ENCODE measurements around the gene HCFC2. TPM values are rescaled to one million over a fixed set of nuclear protein-coding genes. Genes with fewer than 3 reads are reported as not detected.
A peak's percentile ranks its signal among the peaks of the same experiment; 100 is the strongest.

HCFC2 gene
- total and polyA plus RNA-seq, 8 donors: 16.7 to 26.8 (median 25.2) TPM

DNA sequence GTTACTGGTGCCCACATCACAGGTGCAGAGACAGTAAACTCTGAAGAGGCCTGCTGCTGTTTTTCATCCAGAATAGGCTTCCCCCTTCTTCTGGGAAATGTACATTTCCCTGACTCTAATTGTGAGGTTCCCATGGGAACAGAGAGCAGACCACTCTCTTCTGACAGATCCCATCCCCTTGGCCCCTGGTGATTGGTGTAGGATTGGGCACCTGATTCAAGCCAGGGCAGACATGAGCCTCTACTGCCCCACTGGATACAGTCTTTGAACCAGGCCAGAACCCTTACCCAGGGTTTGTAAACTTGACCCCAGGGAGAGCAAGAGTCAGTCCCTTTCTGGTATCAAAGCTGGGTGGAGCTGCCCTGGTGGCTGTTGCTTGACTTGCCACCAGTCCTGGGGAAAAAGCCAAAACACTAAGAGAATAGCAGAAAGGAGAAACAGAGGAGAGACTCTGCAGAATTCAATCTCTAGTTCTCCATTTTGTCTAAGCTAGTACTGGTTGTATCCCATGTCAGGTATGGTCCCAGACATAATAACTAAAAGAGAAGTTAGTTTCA lies 88.4 kb downstream of the HCFC2 start:
- no peak overlapping the region for H3K27ac ChIP-seq
- no peak overlapping the region for H3K4me3 ChIP-seq
- H3K4me1 ChIP-seq: no peaks in the 10 kb centered on the region
- no peaks in the 10 kb centered on the region for H3K36me3 ChIP-seq
- intact Hi-C loops (cut with DNase I): no loop called here
- H3K27me3 ChIP-seq: no peaks in the 10 kb centered on the region
- no peak for TF ChIP-seq CTCF (IDR thresholded peaks at IDR 0.05)
- H3K9me3 ChIP-seq: no peaks in the 10 kb centered on the region
- DNase-seq (no peak), ATAC-seq (no peak)

DNA sequence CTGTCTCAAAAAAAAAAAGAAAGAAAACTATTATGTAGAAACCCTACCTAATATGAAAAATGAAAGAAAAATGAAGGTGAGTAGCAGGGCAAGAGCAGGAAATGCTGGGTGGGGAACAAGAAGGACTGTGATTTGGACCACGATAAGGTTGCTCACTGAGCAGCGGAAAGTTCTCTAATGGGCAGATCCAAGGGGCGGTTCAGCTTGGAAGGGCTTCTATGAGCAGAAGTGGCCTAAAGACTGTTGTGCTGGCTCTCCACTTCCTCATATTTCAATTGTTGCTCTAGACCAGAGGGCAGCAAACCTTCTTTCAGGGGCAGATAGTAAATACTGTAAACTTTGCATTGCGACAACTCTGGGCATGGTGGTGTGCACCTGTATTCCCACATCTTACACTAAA lies 90.0 kb downstream of the HCFC2 start:
- Histone ChIP-seq H3K27me3 (no peaks in the 10 kb centered on the region), H3K4me1 (no peaks in the 10 kb centered on the region), H3K27ac (no peak overlapping the region), H3K4me3 (no peak overlapping the region), H3K9me3 (no peaks in the 10 kb centered on the region), H3K36me3 (no peaks in the 10 kb centered on the region)
- ATAC-seq (peak; percentile 47), DNase-seq (no peak)
- intact Hi-C loops (cut with DNase I): no loop called here
- no peak for TF ChIP-seq CTCF (IDR thresholded peaks at IDR 0.05)

- no peaks in the 10 kb centered on the region for H3K36me3 ChIP-seq
- no peak for TF ChIP-seq CTCF (IDR thresholded peaks at IDR 0.05)
- H3K4me1 ChIP-seq: no peaks in the 10 kb centered on the region
- intact Hi-C loops (cut with DNase I): no loop called here
- ATAC-seq (no peak), DNase-seq (no peak)
- H3K9me3 ChIP-seq: no peaks in the 10 kb centered on the region
- H3K4me3 ChIP-seq: no peak overlapping the region
- H3K27ac ChIP-seq: no peak overlapping the region
- H3K27me3 ChIP-seq: no peaks in the 10 kb centered on the region
Observed at GRCh38 chr12:104154806-104155205, 90.5 kb downstream of the HCFC2 start.

Other genes with a start within 250 kb of the HCFC2 start
- 1 to 10 TPM; 7.5 to 8.9 TPM for gene NT5DC3, start 223.3 kb upstream of the HCFC2 start, total RNA-seq
- 1 to 10 TPM; 5.2 to 8.6 (median 7.2) TPM for gene NT5DC3, start 223.3 kb upstream of the HCFC2 start, polyA plus RNA-seq (ENCODE audit: insufficient read length in 6 of 6)
- gene HSP90B1, start 134.1 kb upstream of the HCFC2 start, total RNA-seq: 1,000 to 10,000 TPM in 1 of 2 donors, 100 to 1,000 TPM in 1; 751 to 1,097 TPM
- 100 to 1,000 TPM; 679 to 836 (median 761) TPM for gene HSP90B1, start 134.1 kb upstream of the HCFC2 start, polyA plus RNA-seq (ENCODE audit: insufficient read length in 6 of 6)
- gene TDG, start 98.7 kb upstream of the HCFC2 start, total RNA-seq: 10 to 100 TPM; 20.5 to 21.0 TPM
- gene TDG, start 98.7 kb upstream of the HCFC2 start, polyA plus RNA-seq (ENCODE audit: insufficient read length in 6 of 6): 10 to 100 TPM; 48.2 to 61.2 (median 51.0) TPM
- gene GLT8D2, start 14.3 kb upstream of the HCFC2 start, total RNA-seq: 10 to 100 TPM in 1 of 2 donors, 1 to 10 TPM in 1; 7.5 to 19.2 TPM
- gene GLT8D2, start 14.3 kb upstream of the HCFC2 start, polyA plus RNA-seq (ENCODE audit: insufficient read length in 6 of 6): 10 to 100 TPM; 23.1 to 34.6 (median 27.9) TPM
- gene NFYB, start 73.7 kb downstream of the HCFC2 start, total RNA-seq: 10 to 100 TPM; 25.0 to 29.8 TPM
- gene NFYB, start 73.7 kb downstream of the HCFC2 start, polyA plus RNA-seq (ENCODE audit: insufficient read length in 6 of 6): 10 to 100 TPM; 75.6 to 93.6 (median 85.9) TPM
- 100 to 1,000 TPM; 111 to 174 TPM for gene TXNRD1, start 151.2 kb downstream of the HCFC2 start, total RNA-seq
- 10 to 100 TPM; 54.6 to 75.0 (median 58.6) TPM for gene TXNRD1, start 151.2 kb downstream of the HCFC2 start, polyA plus RNA-seq (ENCODE audit: insufficient read length in 6 of 6)
- gene EID3, start 239.2 kb downstream of the HCFC2 start, total RNA-seq: 1 to 10 TPM; 2.9 to 5.4 TPM
- 1 to 10 TPM; 5.8 to 6.9 (median 6.7) TPM for gene EID3, start 239.2 kb downstream of the HCFC2 start, polyA plus RNA-seq (ENCODE audit: insufficient read length in 6 of 6)